GM18502 (cell line): ENCODE results near the gene COX19.

Experiments
- ATAC-seq: cut with Tn5 transposase; IDR thresholded peaks from one replicate; pipeline ENCODE4 v1.9.1; 2021; ENCODE audit warnings: mild to moderate bottlenecking; ENCODE audit not compliant: unreplicated experiment, poor library complexity

COX19 gene

GRCh38 chr7:974820-975681, at the start of gene COX19:
Gene COX19 (minus strand): TSS chr7:975549. CDS start chr7:975509, 40 bp downstream.
- peak; percentile 76 for ATAC-seq

DNA sequence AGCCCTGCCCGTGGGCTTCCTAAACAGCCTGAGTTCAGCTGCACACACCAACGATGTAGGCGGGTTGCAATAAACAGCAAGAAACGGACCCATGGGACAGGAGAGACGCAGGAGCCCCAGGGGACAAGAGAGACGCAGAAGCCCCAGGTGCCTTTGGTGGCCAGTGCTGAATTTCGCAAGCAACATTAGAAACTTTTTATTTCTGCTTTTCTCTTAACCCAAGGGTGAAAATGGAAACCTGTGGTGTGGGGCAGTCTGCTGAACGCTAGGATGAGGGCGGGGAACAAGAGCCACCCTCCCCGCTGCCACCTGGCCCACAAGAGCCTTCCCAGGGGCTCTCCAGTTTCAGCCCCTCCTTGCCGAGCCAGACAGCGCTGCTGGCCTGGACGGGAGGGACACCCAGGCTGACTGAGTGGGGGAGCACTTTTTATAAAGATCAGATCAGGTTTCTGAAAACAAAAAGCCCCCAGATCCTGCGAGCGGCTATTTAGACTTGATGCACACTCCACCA, 49.0 kb upstream of the COX19 start:
- peak; percentile 56 for ATAC-seq

- no peak for ATAC-seq
These were observed 47.6 kb upstream of the COX19 start for GRCh38 chr7:1022801-1023465.

GRCh38 chr7:1022356-1022755, 47.0 kb upstream of the COX19 start:
- no peak for ATAC-seq

DNA sequence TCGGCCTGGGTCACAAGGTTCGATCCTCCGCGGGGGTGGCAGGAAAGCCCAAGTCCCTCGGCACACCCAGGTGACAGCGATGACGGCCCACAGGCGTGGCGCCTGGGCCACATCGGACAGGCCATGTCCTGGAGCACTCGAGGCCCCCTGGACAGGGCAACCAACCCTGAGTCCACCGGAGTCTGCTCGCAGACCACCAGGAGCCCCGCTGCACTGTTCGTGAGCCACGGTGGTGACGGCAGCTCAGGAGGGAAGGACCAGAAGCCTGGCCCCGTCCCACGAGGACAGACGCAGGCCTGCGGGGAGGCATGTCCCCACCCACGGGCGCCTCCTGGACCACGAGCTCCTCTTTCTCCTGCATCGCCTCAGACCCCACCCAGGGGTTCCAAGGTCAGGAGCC, 46.6 kb upstream of the COX19 start:
- ATAC-seq, result no peak

DNA sequence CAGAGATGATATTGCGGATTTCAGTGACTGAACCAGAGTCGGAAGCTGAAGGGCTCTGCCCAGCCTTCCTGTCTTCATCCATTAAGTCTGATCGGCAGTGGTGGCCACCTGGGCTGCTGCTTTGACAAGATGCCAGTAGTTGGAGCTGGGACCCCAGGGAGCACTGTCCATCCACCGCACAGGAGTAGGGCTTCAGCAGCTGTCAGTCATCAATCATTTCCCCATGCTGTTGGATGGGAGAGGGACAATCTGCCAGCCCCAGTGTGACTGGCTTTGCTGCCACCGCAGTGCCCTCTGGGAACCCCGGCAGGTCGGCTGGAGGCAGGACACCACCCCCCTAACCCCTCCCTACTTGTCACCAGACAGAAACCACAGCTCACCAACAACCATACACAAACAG, 46.0 kb upstream of the COX19 start:
- no peak for ATAC-seq

- ATAC-seq, result no peak
These were observed 45.5 kb upstream of the COX19 start for GRCh38 chr7:1020849-1021251.

DNA sequence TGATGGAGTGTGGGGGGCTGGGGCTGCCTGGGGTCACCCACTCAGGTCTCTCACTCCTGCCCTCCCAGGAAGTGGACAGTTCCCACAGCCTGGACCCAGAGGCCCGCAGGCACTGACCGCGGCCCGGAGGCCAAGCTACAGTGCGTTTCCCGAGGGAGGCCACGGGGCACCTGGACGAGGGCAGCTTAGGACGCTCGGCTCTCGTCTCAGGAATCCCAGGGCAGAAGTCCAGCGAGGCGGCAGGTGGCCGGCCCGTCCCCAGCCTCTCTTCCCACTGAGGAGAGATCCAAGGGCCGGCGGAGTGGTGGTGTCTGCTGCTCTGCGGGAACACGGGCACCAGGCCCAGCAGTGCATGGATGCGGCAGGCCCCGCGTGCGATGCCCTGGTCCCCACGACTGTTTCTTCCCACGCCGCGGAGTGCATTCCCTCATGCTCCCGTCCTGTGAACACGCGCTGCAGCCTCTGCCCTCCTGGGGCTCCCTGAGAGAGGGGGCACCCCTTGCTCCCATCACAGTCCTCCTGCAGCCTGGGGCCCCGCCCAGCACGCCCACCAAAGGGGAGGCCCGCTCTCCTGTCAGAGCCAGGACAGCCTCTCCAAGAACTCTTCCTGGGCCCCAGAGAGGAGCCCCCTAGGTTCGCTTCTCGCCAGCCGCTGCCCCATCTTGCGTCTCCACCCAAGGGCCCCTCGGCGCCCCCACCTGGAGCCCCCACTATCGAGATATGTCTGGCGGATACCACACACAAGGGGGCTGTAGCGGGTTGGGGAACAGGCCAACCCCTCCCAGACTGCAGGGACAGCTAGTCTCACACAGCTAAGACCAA, 44.7 kb upstream of the COX19 start:
- ATAC-seq, result no peak

- ATAC-seq, result no peak
These were observed 44.0 kb upstream of the COX19 start for GRCh38 chr7:1019255-1019785.

- no peak for ATAC-seq
These were observed 43.0 kb upstream of the COX19 start for GRCh38 chr7:1018334-1018695.

GRCh38 chr7:1017586-1018333, 42.4 kb upstream of the COX19 start:
- ATAC-seq, result no peak

DNA sequence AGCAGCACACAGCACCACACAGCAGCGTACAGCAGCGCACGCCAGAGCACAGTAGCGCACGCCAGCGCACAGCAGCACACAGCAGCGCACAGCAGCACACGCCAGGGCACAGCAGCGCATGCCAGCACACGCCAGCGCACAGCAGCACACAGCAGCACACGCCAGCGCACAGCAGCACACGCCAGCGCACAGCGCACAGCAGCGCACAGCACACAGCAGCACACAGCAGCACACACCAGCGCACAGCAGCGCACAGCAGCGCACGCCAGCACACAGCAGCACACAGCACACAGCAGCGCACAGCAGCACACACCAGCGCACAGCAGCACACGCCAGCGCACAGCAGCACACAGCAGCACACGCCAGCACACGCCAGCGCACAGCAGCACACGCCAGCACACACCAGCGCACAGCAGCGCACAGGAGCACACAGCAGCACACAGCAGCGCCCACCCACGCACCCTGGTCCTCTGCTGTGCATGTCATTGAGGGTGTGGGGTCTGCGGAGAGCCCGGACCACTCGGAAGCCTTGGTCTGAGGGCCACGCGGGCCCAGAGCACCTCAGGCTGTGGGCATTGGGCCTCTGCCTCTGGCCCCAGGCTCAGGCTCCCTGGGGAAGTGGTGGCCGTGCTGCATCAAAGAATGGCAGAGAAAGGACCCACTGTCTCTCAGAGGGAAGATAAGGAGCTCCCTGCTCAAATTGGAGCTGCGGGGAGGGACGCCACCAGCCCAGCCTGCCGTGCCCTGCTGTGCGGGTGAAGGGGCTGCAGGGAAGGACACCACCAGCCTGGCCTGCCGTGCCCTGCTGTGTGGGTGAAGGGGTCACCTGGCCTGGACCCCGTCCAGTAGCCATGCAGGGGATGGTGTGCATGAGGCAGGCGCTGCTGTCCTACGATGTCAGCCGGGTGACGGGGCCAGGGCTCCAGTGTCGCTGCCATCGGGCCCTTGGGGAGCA, 41.5 kb upstream of the COX19 start:
- no peak for ATAC-seq

DNA sequence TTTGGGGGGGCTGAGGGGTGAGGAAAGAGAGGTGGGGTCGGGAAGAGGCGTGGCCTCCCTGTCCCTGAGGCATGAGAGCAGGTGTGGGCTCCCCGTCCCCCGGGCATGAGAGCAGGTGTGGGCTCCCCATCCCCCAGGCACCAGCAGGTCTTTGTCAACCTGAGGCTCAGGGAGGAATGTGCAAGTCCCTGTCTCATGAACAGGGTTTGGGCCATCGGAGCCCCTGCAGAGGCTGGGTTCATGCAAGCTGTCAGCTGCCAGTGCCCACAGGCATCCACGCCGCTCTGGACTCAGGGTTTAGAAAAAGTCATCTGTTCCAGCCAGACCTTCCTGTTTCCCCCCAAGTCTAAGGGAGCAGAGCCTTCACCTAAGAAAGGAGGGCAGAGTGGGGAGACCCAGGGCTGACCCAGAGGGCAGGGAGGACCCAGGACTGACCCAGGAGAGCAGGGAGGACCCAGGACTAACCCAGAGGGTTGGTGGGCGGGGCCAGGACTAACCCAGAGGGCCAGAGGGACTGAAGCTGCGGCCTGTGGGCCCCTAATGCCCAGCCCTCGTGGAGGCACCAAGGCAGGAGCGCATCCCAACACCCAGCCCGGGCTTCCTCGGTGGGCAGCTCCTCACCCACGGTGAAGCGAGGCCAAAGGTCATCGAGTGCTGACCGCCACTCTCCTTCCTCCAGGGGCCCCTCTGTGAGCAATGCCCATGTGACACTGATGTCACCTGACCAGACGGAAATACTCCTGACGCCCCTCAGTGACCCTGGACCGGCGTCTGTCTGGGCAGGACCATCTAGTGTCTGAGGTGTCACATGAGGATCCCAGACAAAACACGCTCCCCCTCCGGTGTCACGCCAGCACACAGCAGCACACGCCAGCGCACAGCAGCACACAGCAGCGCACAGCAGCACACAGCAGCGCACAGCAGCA, 40.1 kb upstream of the COX19 start:
- ATAC-seq, result no peak

GRCh38 chr7:1014681-1015080, 39.3 kb upstream of the COX19 start:
- no peak for ATAC-seq

GRCh38 chr7:1013581-1013980, 38.2 kb upstream of the COX19 start:
- ATAC-seq, result no peak

GRCh38 chr7:1012716-1013095, 37.4 kb upstream of the COX19 start:
- no peak for ATAC-seq

- no peak for ATAC-seq
These were observed 36.8 kb upstream of the COX19 start for GRCh38 chr7:1012004-1012715.
